Measurements from ENCODE around the gene ACADSB. TPM values are rescaled to one million over a fixed set of nuclear protein-coding genes. Genes with fewer than 3 reads are reported as not detected.

The ACADSB gene
- total RNA-seq, 1 donor from 2014 or later, result 27.3 TPM

GRCh38 chr10:123087786-123088185, 79.0 kb downstream of the ACADSB start:
- no peak for DNase-seq (ENCODE audit: extremely low spot score, unreplicated experiment)
- no peak for TF ChIP-seq CTCF (conservative IDR thresholded peaks at IDR 0.05)
- no peaks in the 10 kb centered on the region for H3K4me1 Mint-ChIP-seq (ENCODE audit: unreplicated experiment)
- no peaks in the 10 kb centered on the region for H3K9me3 Mint-ChIP-seq
- H3K36me3 Mint-ChIP-seq, result no peaks in the 10 kb centered on the region
- peaks cover 48% of the 10 kb centered on the region for H3K27me3 Mint-ChIP-seq
- H3K4me3 Mint-ChIP-seq, result no peak overlapping the region
- no peak overlapping the region for H3K27ac Mint-ChIP-seq

- Mint-ChIP-seq H3K4me3 (no peak overlapping the region), H3K36me3 (no peaks in the 10 kb centered on the region), H3K4me1 (ENCODE audit: unreplicated experiment) (no peaks in the 10 kb centered on the region), H3K27ac (no peak overlapping the region), H3K9me3 (no peaks in the 10 kb centered on the region), H3K27me3 (peaks cover 78% of the 10 kb centered on the region)
- DNase-seq (ENCODE audit: extremely low spot score, unreplicated experiment), result no peak
- TF ChIP-seq CTCF (conservative IDR thresholded peaks at IDR 0.05), result no peak
These were observed 84.0 kb downstream of the ACADSB start for GRCh38 chr10:123092635-123093414.

GRCh38 chr10:123093489-123093888, 84.7 kb downstream of the ACADSB start:
- Mint-ChIP-seq H3K27me3 (peaks cover 83% of the 10 kb centered on the region), H3K27ac (no peak overlapping the region), H3K9me3 (no peaks in the 10 kb centered on the region), H3K4me3 (no peak overlapping the region), H3K36me3 (no peaks in the 10 kb centered on the region), H3K4me1 (ENCODE audit: unreplicated experiment) (no peaks in the 10 kb centered on the region)
- no peak for TF ChIP-seq CTCF (conservative IDR thresholded peaks at IDR 0.05)
- DNase-seq (ENCODE audit: extremely low spot score, unreplicated experiment), result no peak

GRCh38 chr10:123096452-123096851, 87.6 kb downstream of the ACADSB start:
- no peaks in the 10 kb centered on the region for H3K36me3 Mint-ChIP-seq
- no peak overlapping the region for H3K27ac Mint-ChIP-seq
- peaks cover 69% of the 10 kb centered on the region for H3K27me3 Mint-ChIP-seq
- no peak overlapping the region for H3K4me3 Mint-ChIP-seq
- no peak for TF ChIP-seq CTCF (conservative IDR thresholded peaks at IDR 0.05)
- no peaks in the 10 kb centered on the region for H3K9me3 Mint-ChIP-seq
- no peak for DNase-seq (ENCODE audit: extremely low spot score, unreplicated experiment)
- no peaks in the 10 kb centered on the region for H3K4me1 Mint-ChIP-seq (ENCODE audit: unreplicated experiment)

- no peak overlapping the region for H3K4me3 Mint-ChIP-seq
- no peaks in the 10 kb centered on the region for H3K36me3 Mint-ChIP-seq
- TF ChIP-seq CTCF (conservative IDR thresholded peaks at IDR 0.05), result no peak
- H3K4me1 Mint-ChIP-seq (ENCODE audit: unreplicated experiment), result no peaks in the 10 kb centered on the region
- peaks cover 69% of the 10 kb centered on the region for H3K27me3 Mint-ChIP-seq
- H3K27ac Mint-ChIP-seq, result no peak overlapping the region
- DNase-seq (ENCODE audit: extremely low spot score, unreplicated experiment), result no peak
- H3K9me3 Mint-ChIP-seq, result no peaks in the 10 kb centered on the region
These were observed 88.2 kb downstream of the ACADSB start for GRCh38 chr10:123097039-123097438.

Data from type B pancreatic cell (in vitro differentiated cells).